Vagina (tissue), 2 donors: ENCODE data around the gene SGCD.

ENCODE experiments used
- POLR2A ChIP-seq, 2 donors: fragments of 450-650 bp; IDR thresholded peaks; one replicate each; pipeline ENCODE4 v1.6.1; 2017; ENCODE audit warnings: antibody characterized with exemption in 2 of 2, mild to moderate bottlenecking in 2 of 2, moderate library complexity in 2 of 2
- POLR2AphosphoS5 ChIP-seq, 2 donors: sonication (generic); formaldehyde crosslinking; IDR thresholded peaks; one replicate each; pipeline ENCODE4 v1.9.0; 2017; ENCODE audit warnings: antibody characterized with exemption in 2 of 2, mild to moderate bottlenecking in 2 of 2, low read depth in 1 of 2; ENCODE audit not compliant: insufficient read depth in 1 of 2
- TF ChIP-seq, protein P1 (sequence below), 3 experiments: fragments of 450-650 bp in 2 of 3; fragments of 200-600 bp in 1 of 3; sonication (generic) in 1 of 3; IDR thresholded peaks; one replicate each; pipeline ENCODE4 v1.5.1; 2017 to 2019; ENCODE audit warnings: antibody characterized with exemption in 3 of 3, mild to moderate bottlenecking in 2 of 3, moderate library complexity in 2 of 3

DNA sequence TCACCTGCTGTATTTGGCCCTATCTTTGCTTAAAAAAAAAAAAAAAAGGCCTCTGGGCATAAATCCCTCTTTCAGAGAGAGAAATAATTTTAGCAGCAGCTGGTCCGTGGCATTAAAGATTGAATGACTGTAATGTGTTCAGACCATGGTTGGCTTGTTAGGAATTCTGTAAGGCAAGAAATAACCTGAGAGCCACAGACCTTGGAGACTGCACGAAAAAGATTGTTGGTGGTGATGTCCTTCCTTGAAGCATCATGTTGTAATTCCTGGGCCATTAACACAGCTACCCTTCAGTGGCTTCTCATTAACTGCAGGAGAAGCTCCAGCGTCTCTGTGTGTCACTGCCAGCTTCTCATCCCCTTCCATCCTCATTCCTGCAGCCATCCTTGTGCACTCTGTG, 79.0 kb downstream of the SGCD start:
- TF ChIP-seq, protein P1, sequence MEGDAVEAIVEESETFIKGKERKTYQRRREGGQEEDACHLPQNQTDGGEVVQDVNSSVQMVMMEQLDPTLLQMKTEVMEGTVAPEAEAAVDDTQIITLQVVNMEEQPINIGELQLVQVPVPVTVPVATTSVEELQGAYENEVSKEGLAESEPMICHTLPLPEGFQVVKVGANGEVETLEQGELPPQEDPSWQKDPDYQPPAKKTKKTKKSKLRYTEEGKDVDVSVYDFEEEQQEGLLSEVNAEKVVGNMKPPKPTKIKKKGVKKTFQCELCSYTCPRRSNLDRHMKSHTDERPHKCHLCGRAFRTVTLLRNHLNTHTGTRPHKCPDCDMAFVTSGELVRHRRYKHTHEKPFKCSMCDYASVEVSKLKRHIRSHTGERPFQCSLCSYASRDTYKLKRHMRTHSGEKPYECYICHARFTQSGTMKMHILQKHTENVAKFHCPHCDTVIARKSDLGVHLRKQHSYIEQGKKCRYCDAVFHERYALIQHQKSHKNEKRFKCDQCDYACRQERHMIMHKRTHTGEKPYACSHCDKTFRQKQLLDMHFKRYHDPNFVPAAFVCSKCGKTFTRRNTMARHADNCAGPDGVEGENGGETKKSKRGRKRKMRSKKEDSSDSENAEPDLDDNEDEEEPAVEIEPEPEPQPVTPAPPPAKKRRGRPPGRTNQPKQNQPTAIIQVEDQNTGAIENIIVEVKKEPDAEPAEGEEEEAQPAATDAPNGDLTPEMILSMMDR (IDR thresholded peaks at IDR 0.05) = no peak
- TF ChIP-seq POLR2A (IDR thresholded peaks at IDR 0.05) (no peak), POLR2AphosphoS5 (IDR thresholded peaks at IDR 0.05; ENCODE audit: insufficient read depth in 1 of 2, low read depth in 1 of 2) (no peak)
